ENCODE results near the gene MTRR.
A peak's percentile ranks its signal among the peaks of the same experiment; 100 is the strongest.
"Not testable (repeated sequence)": the region's sequence is repeated elsewhere in the genome, so short reads cannot be mapped to it uniquely, and the experiment has no call there.

MTRR gene

GRCh38 chr5:7886849-7887475 is 18.0 kb downstream of the MTRR start:
- no peak for DNase-seq
- intact Hi-C loops (cut with DNase I): no loop called here

- intact Hi-C loops (cut with DNase I): no loop called here
- no peak for DNase-seq
These were observed 20.0 kb downstream of the MTRR start for GRCh38 chr5:7888901-7889300.

- intact Hi-C loops (cut with DNase I): no loop called here
- DNase-seq: no peak
These were observed 25.5 kb downstream of the MTRR start for GRCh38 chr5:7894439-7894838.

- intact Hi-C loops (cut with DNase I): no loop called here
- no peak for DNase-seq
These were observed 25.9 kb downstream of the MTRR start for GRCh38 chr5:7894860-7895259.

- intact Hi-C loops (cut with DNase I): no loop called here
- DNase-seq: no peak
These were observed 28.2 kb downstream of the MTRR start for GRCh38 chr5:7897014-7897600.

- no peak for DNase-seq
- intact Hi-C loops (cut with DNase I): no loop called here
These were observed 33.3 kb downstream of the MTRR start for GRCh38 chr5:7902201-7902600.

- intact Hi-C loops (cut with DNase I): no loop called here
- no peak for DNase-seq
These were observed 34.0 kb downstream of the MTRR start for GRCh38 chr5:7902666-7903625.

GRCh38 chr5:7904170-7904569 is 35.2 kb downstream of the MTRR start:
- intact Hi-C loops (cut with DNase I): no loop called here
- no peak for DNase-seq

- no peak for DNase-seq
- intact Hi-C loops (cut with DNase I): no loop called here
These were observed 38.7 kb downstream of the MTRR start for GRCh38 chr5:7907612-7908011.

GRCh38 chr5:7908317-7908716 is 39.4 kb downstream of the MTRR start:
- intact Hi-C loops (cut with DNase I): no loop called here
- DNase-seq: no peak

- intact Hi-C loops (cut with DNase I): no loop called here
- DNase-seq: no peak
These were observed 41.9 kb downstream of the MTRR start for GRCh38 chr5:7910738-7911428.

- DNase-seq; intact Hi-C loops (cut with DNase I): not testable (repeated sequence)
These were observed 42.5 kb downstream of the MTRR start for GRCh38 chr5:7911429-7911771.

- DNase-seq: no peak
- intact Hi-C loops (cut with DNase I): no loop called here
These were observed 47.3 kb downstream of the MTRR start for GRCh38 chr5:7916171-7916804.

GRCh38 chr5:7917130-7918123 is 48.5 kb downstream of the MTRR start:
- no peak for DNase-seq
- intact Hi-C loops (cut with DNase I): no loop called here

- no peak for DNase-seq
- intact Hi-C loops (cut with DNase I): loop anchor here (10.0 kb wide), 1 partner anchor 1279 kb away; no protein-coding TSS in a partner anchor
These were observed 57.2 kb downstream of the MTRR start for GRCh38 chr5:7925961-7926695.

GRCh38 chr5:7926720-7927119 is 57.8 kb downstream of the MTRR start:
- DNase-seq: peak in 3 of 10 donors; percentile 47 to 77 (median 69)
- intact Hi-C loops (cut with DNase I): loop anchor here (10.0 kb wide), 1 partner anchor 1278 kb away; no protein-coding TSS in a partner anchor

- intact Hi-C loops (cut with DNase I): loop anchor here (10.0 kb wide), 1 partner anchor 1277 kb away; no protein-coding TSS in a partner anchor
- peak in 8 of 10 donors; percentile 31 to 85 (median 58) for DNase-seq
These were observed 58.8 kb downstream of the MTRR start for GRCh38 chr5:7927466-7928375.
